H1 (cell line): ENCODE results near the gene SLC66A2. TPM values are rescaled to one million over a fixed set of nuclear protein-coding genes. Genes with fewer than 3 reads are reported as not detected.

Experiments
- CTCF ChIA-PET: fragments of 300-600 bp; sonication (Branson Sonifier 250); formaldehyde crosslinking; loops from one replicate; lab custom pipeline; 2021; ENCODE audit not compliant: partially characterized antibody; lab: Charles Lee
- POLR2A ChIA-PET: fragments of 300-600 bp; sonication (Branson Sonifier 250); formaldehyde crosslinking; loops from one replicate; lab custom pipeline; 2021; ENCODE audit warnings: inconsistent platforms; ENCODE audit not compliant: partially characterized antibody; lab: Charles Lee
- DNase-seq, 2 experiments: peaks; one replicate each; pipeline versions ENCODE4 v3.0.0 to v3.0.0-alpha.2; 2010 to 2022; ENCODE audit warnings: low spot score in 2 of 2, low read depth in 1 of 2, mixed read lengths in 1 of 2
- FAIRE-seq: peaks from 2 replicates; lab custom pipeline; 2011; peaks lifted over from hg19 to GRCh38; lab: Jason Lieb, UNC
- H2AFZ ChIP-seq: 2 replicates; pipeline ENCODE4 v1.8.1; 2012; ENCODE audit warnings: low read length, inconsistent platforms
- H2AK5ac ChIP-seq: 2 replicates; pipeline ENCODE4 v1.6.1; 2013; ENCODE audit warnings: low read depth, low read length
- H2BK120ac ChIP-seq: replicated peaks from 2 replicates; pipeline ENCODE3; 2013; ENCODE audit warnings: low read depth, low read length, inconsistent platforms
- H2BK12ac ChIP-seq: 2 replicates; pipeline ENCODE4 v1.6.1; 2013; ENCODE audit warnings: low read depth, low read length
- H2BK15ac ChIP-seq: 2 replicates; pipeline ENCODE4 v1.6.1; 2013; ENCODE audit warnings: low read length
- H2BK20ac ChIP-seq: 2 replicates; pipeline ENCODE4 v1.6.1; 2013; ENCODE audit warnings: low read length
- H2BK5ac ChIP-seq: 2 replicates; pipeline ENCODE4 v1.6.1; 2013; ENCODE audit warnings: low read depth, low read length
- H3K14ac ChIP-seq: 2 replicates; pipeline ENCODE4 v1.6.1; 2013; ENCODE audit warnings: inconsistent platforms; ENCODE audit not compliant: insufficient read length
- H3K18ac ChIP-seq: 2 replicates; pipeline ENCODE4 v1.6.1; 2013; ENCODE audit warnings: low read length; ENCODE audit errors: extremely low read depth
- H3K23ac ChIP-seq: 2 replicates; pipeline ENCODE4 v1.6.1; 2013; ENCODE audit warnings: inconsistent platforms; ENCODE audit not compliant: insufficient read length
- H3K23me2 ChIP-seq: 2 replicates; pipeline ENCODE4 v1.6.1; 2013; ENCODE audit warnings: low read depth, low read length
- H3K27ac ChIP-seq: 2 replicates; pipeline ENCODE4 v1.6.1; 2011; ENCODE audit warnings: low read depth, low read length, inconsistent platforms
- H3K27me3 ChIP-seq, 4 experiments: replicated peaks in 1 of 4; 1 replicate in 1 of 4; 2 replicates in 3 of 4; pipeline versions ENCODE4 v1.6.1 to v1.8.1; 2011 to 2013; ENCODE audit warnings: low read length in 3 of 4, mild to moderate bottlenecking in 3 of 4, inconsistent platforms in 2 of 4, mixed read lengths in 2 of 4, moderate library complexity in 1 of 4; ENCODE audit not compliant: control insufficient read depth in 3 of 4, insufficient read depth in 3 of 4; ENCODE audit errors: extremely low read depth in 1 of 4
- H3K36me3 ChIP-seq, 4 experiments: 2 replicates each; pipeline versions ENCODE4 v1.6.1 to v1.8.1; 2011 to 2013; ENCODE audit warnings: mild to moderate bottlenecking in 4 of 4, low read length in 3 of 4, moderate library complexity in 2 of 4, control low read depth in 1 of 4, inconsistent platforms in 1 of 4; ENCODE audit not compliant: insufficient read depth in 4 of 4, control insufficient read depth in 2 of 4
- H3K4ac ChIP-seq: replicated peaks from 2 replicates; pipeline ENCODE3; 2013; ENCODE audit warnings: low read length, low read depth, mixed read lengths, inconsistent platforms; ENCODE audit not compliant: insufficient read length
- H3K4me1 ChIP-seq, 4 experiments: replicated peaks in 1 of 4; 1 replicate in 1 of 4; 2 replicates in 3 of 4; pipeline versions ENCODE4 v1.6.1 to v1.8.1; 2011 to 2013; ENCODE audit warnings: low read length in 3 of 4, inconsistent platforms in 2 of 4, mixed read lengths in 1 of 4; ENCODE audit not compliant: insufficient read depth in 4 of 4, control insufficient read depth in 3 of 4
- H3K4me2 ChIP-seq, 2 experiments: 2 replicates each; pipeline versions ENCODE4 v1.6.1 to v1.8.1; 2011 to 2013; ENCODE audit warnings: low read depth in 2 of 2, low read length in 2 of 2, control low read depth in 1 of 2, inconsistent platforms in 1 of 2, mild to moderate bottlenecking in 1 of 2; ENCODE audit not compliant: insufficient read depth in 1 of 2
- H3K4me3 ChIP-seq, 4 experiments: fragments of 200-600, 300-600 bp in 1 of 4; sonication (generic), shearing (Covaris generic), sonication (Bioruptor Twin) in 1 of 4; 2 replicates each; pipeline versions ENCODE4 v1.5.1 to v1.8.1; 2011 to 2016; ENCODE audit warnings: low read length in 4 of 4, low read depth in 3 of 4, control low read depth in 2 of 4, inconsistent platforms in 2 of 4, mild to moderate bottlenecking in 2 of 4, mixed read lengths in 1 of 4, moderate library complexity in 1 of 4; ENCODE audit not compliant: insufficient read depth in 2 of 4; ENCODE audit errors: extremely low read depth in 1 of 4
- H3K56ac ChIP-seq: replicated peaks from 2 replicates; pipeline ENCODE3; 2013; ENCODE audit warnings: low read depth, mild to moderate bottlenecking, mixed read lengths, low read length, inconsistent platforms; ENCODE audit not compliant: insufficient read length
- H3K79me1 ChIP-seq: 2 replicates; pipeline ENCODE4 v1.6.1; 2013; ENCODE audit warnings: low read depth, low read length, control low read depth
- H3K79me2 ChIP-seq, 2 experiments: 2 replicates each; pipeline versions ENCODE4 v1.6.1 to v1.8.1; 2012 to 2013; ENCODE audit warnings: low read length in 2 of 2, mild to moderate bottlenecking in 2 of 2, inconsistent platforms in 1 of 2; ENCODE audit not compliant: insufficient read depth in 2 of 2, control insufficient read depth in 1 of 2
- H3K9ac ChIP-seq, 4 experiments: replicated peaks in 1 of 4; 1 replicate in 1 of 4; 2 replicates in 3 of 4; pipeline versions ENCODE4 v1.6.1 to v1.8.1; 2011 to 2013; ENCODE audit warnings: low read depth in 3 of 4, low read length in 3 of 4, control low read depth in 2 of 4, mild to moderate bottlenecking in 2 of 4, moderate library complexity in 2 of 4, inconsistent platforms in 1 of 4; ENCODE audit errors: extremely low read depth in 1 of 4
- H3K9me3 ChIP-seq, 2 experiments: 2 replicates each; pipeline versions ENCODE4 v1.6.1 to v1.8.1; 2012 to 2013; ENCODE audit warnings: mild to moderate bottlenecking in 2 of 2, moderate library complexity in 2 of 2, control low read depth in 1 of 2, inconsistent platforms in 1 of 2, low read depth in 1 of 2, low read length in 1 of 2, mixed read lengths in 1 of 2; ENCODE audit not compliant: insufficient read depth in 2 of 2
- H4K20me1 ChIP-seq, 2 experiments: replicated peaks in 1 of 2; 2 replicates each; pipeline versions ENCODE3 to v1.8.1; 2011 to 2013; ENCODE audit warnings: inconsistent platforms in 2 of 2, low read length in 2 of 2, mild to moderate bottlenecking in 1 of 2; ENCODE audit not compliant: insufficient read depth in 2 of 2, control insufficient read depth in 1 of 2
- H4K5ac ChIP-seq: 2 replicates; pipeline ENCODE4 v1.6.1; 2013; ENCODE audit warnings: low read length, low read depth, mixed read lengths, inconsistent platforms; ENCODE audit not compliant: insufficient read length
- H4K8ac ChIP-seq: 2 replicates; pipeline ENCODE4 v1.8.0; 2013; ENCODE audit warnings: mild to moderate bottlenecking, moderate library complexity, low read length, inconsistent platforms; ENCODE audit not compliant: insufficient read depth; ENCODE audit errors: extremely low read depth
- H4K91ac ChIP-seq: replicated peaks from 2 replicates; pipeline ENCODE3; 2013; ENCODE audit warnings: low read length, mixed read lengths, inconsistent platforms; ENCODE audit not compliant: insufficient read length
- CBX5 ChIP-seq: fragments of 300-800, 300-1000 bp; sonication (generic); IDR thresholded peaks from 2 replicates; pipeline ENCODE4 v1.7.1; 2016; ENCODE audit warnings: antibody characterized with exemption, low read length, low read depth
- GABPA ChIP-seq: IDR thresholded peaks from 2 replicates; pipeline ENCODE4 v1.6.1; 2011; ENCODE audit warnings: mild to moderate bottlenecking, low read length, moderate library complexity, borderline replicate concordance; ENCODE audit not compliant: insufficient read depth
- HDAC2 ChIP-seq, 2 experiments: fragments of 300-600 bp in 1 of 2; sonication (generic) in 1 of 2; IDR thresholded peaks; 2 replicates each; pipeline ENCODE4 v1.6.1; 2011 to 2012; ENCODE audit warnings: low read depth in 2 of 2, low read length in 2 of 2, mild to moderate bottlenecking in 2 of 2, moderate library complexity in 2 of 2, borderline replicate concordance in 1 of 2, inconsistent platforms in 1 of 2
- HDAC6 ChIP-seq: IDR thresholded peaks from one replicate; pipeline ENCODE4 v1.7.1; 2012; ENCODE audit warnings: low read depth, mild to moderate bottlenecking, inconsistent platforms, low read length, moderate library complexity
- PHF8 ChIP-seq: fragments of 200-600 bp; sonication (generic); conservative IDR thresholded peaks from 2 replicates; pipeline ENCODE4 v1.7.1; 2012; ENCODE audit warnings: low read depth, mild to moderate bottlenecking, inconsistent platforms, low read length, moderate library complexity
- POLR2A ChIP-seq, 2 experiments: IDR thresholded peaks; 1 replicate in 1 of 2; 2 replicates in 1 of 2; pipeline ENCODE4 v1.6.1; 2011; ENCODE audit warnings: low read depth in 2 of 2, low read length in 2 of 2, mild to moderate bottlenecking in 2 of 2; ENCODE audit errors: control extremely low read depth in 1 of 2
- SP1 ChIP-seq: IDR thresholded peaks from 2 replicates; pipeline ENCODE4 v1.6.1; 2011; ENCODE audit warnings: low read depth, low read length
- TBP ChIP-seq: IDR thresholded peaks from 2 replicates; pipeline ENCODE4 v1.6.1; 2011; ENCODE audit warnings: low read depth, low read length, improper control_type of control experiment
- TEAD4 ChIP-seq: IDR thresholded peaks from 2 replicates; pipeline ENCODE4 v1.6.1; 2012; ENCODE audit warnings: low read depth, low read length, inconsistent platforms, mixed read lengths
- WGBS, 2 experiments: shearing (Covaris generic) in 1 of 2; methylation state at CpG; one replicate each; pipeline versions ENCODE4 v1.1.6 to v1.1.7; 2013 to 2015; ENCODE audit warnings: low lambda C conversion rate in 2 of 2, mixed read lengths in 2 of 2, inconsistent platforms in 1 of 2, low coverage in 1 of 2, missing lambda C conversion rate in 1 of 2; ENCODE audit not compliant: insufficient replicate concordance in 2 of 2, insufficient coverage in 1 of 2, insufficient read length in 1 of 2; ENCODE audit errors: extremely low coverage in 1 of 2, missing lambda C conversion rate in 1 of 2; 5-methylcytosine and 5-hydroxymethylcytosine counted together
- polyA plus RNA-seq, 7 experiments: library from polyadenylated mRNA; depleted of rRNA in 3 of 7; stranded (reverse) in 5 of 7; unstranded in 2 of 7; fragments of >200 nt in 5 of 7; fragments of 200-250 nt in 2 of 7; gene quantifications; 1 replicate in 5 of 7; 2 replicates in 1 of 7; 4 replicates in 1 of 7; pipeline versions ENCODE4 v1.2.1 to v1.2.3, GENCODE V29; 2011 to 2013; ENCODE audit warnings: missing spikeins in 2 of 7, mixed read lengths in 2 of 7
- total RNA-seq: library from RNA; stranded (reverse); fragmentation: NEBNext Ultra II Directional; extraction: Animal tissue kit (Norgen Biotek cat#: 25700); gene quantifications from 2 replicates; pipeline ENCODE4 v1.2.1, GENCODE V29; 2021

Gene SLC66A2
- total and polyA plus RNA-seq, 2 of the 8 experiments (the other 6 are each of a cell fraction or from before 2014, with no cell fraction given), result 15.0 to 18.9 TPM

- Histone ChIP-seq H2BK20ac (no peak overlapping the region), H3K79me2 (no peaks in the 10 kb centered on the region), H3K9me3 (peaks cover 31 to 37% of the 10 kb centered on the region in 2 experiments), H3K27ac (no peak overlapping the region), H3K56ac (no peak overlapping the region), H4K5ac (no peak overlapping the region), H3K4me2 (no peak overlapping the region), H3K4me3 (no peak overlapping the region), H3K36me3 (no peaks in the 10 kb centered on the region), H3K9ac (no peak overlapping the region), H3K23me2 (no peaks in the 10 kb centered on the region), H2AFZ (no peak overlapping the region), H4K20me1 (no peaks in the 10 kb centered on the region), H2BK15ac (no peak overlapping the region), H4K91ac (no peak overlapping the region), H3K27me3 (0 out of 7 replicates have a peak, but pooled peaks cover 0 to 2% (median 0%) of the 10 kb centered on the region in 4 experiments), H3K4me1 (no peaks in the 10 kb centered on the region), H3K79me1 (no peaks in the 10 kb centered on the region), H3K4ac (no peak overlapping the region), H3K23ac (no peak overlapping the region), H3K18ac (no peak overlapping the region), H2AK5ac (no peak overlapping the region), H3K14ac (no peak overlapping the region), H2BK12ac (no peak overlapping the region), H2BK120ac (no peak overlapping the region), H2BK5ac (no peak overlapping the region), H4K8ac (no peak overlapping the region)
- CTCF ChIA-PET, result no interaction called here
- TF ChIP-seq TEAD4, result no peak
- TF ChIP-seq HDAC6, result no peak
- no peak for TF ChIP-seq SP1
- TF ChIP-seq CBX5, result no peak
- no peak for TF ChIP-seq TBP
- TF ChIP-seq HDAC2 (IDR thresholded peaks at IDR 0.05; ENCODE audit: borderline replicate concordance in 1 of 2, low read depth in 2 of 2, low read length in 2 of 2), result no peak
- TF ChIP-seq GABPA, result no peak
- no peak for TF ChIP-seq POLR2A (IDR thresholded peaks at IDR 0.05; ENCODE audit: control extremely low read depth in 1 of 2, low read depth in 2 of 2, low read length in 2 of 2)
- no peak for TF ChIP-seq PHF8
- POLR2A ChIA-PET, result no interaction called here
- no peak for FAIRE-seq
- DNase-seq, result no peak
- 96% methylated on average over 9 of the region's 16 CpGs; no CpG with 5 or more reads in 1 of the 2 experiments for WGBS, 2 experiments
Measured at GRCh38 chr18:79888016-79888415, 63.4 kb downstream of the SLC66A2 start.
